NOMO-1 (cell line): Measurements from ENCODE around the gene OSCAR.
"Not testable (repeated sequence)": the region's sequence is repeated elsewhere in the genome, so short reads cannot be mapped to it uniquely, and the experiment has no call there.

Experiments
- DNase-seq, 2 experiments: peaks; one replicate each; lab custom pipeline; 2025; ENCODE audit not compliant: unreplicated experiment in 2 of 2; lab: John Stamatoyannopoulos, UW

Gene OSCAR

GRCh38 chr19:54127688-54128440 is 27.3 kb upstream of the OSCAR start:
- no peak for DNase-seq

DNA sequence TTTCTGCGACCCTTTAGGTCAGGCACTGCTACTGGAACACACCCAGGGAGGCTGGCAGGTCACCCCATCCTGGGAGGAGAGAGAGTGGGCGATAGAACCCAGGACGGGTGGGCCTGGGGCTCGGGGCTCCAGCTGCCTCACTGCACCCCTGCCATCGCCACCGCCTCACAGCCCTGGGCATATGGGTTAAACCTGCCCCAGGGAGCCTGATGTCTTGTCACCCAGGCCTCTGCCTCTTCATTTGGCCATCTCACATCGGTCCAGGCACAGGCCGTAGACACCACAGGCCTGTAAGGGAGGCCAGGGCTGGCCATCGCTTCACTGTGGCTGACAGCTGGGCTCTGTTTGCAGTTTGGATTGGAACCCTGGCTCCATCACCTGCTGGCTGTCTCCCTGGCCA is 25.1 kb upstream of the OSCAR start:
- DNase-seq, result no peak

GRCh38 chr19:54124393-54124792 is 23.8 kb upstream of the OSCAR start:
- no peak for DNase-seq

- DNase-seq, result no peak
Measured at GRCh38 chr19:54123682-54124081, 23.1 kb upstream of the OSCAR start.

DNA sequence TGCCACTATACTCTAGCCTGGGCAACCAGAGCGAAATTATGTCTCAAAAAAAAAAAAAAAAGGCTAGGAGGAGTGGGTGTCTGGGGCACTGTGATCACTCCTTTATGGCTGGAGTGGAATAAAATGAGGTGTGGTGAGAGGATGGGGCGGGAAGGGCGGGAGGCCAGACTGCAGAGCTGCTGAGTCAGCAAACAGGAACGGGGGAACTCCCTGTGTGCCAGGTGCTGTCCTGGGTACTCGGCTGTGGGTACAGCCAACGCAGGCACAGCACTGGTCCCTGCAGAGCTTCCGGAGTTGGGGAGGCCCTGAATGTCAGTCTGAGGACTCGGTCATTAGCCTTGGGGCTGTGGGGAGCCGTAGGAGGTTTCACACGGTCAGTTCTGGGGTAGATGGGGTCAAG is 20.7 kb upstream of the OSCAR start:
- no peak for DNase-seq

GRCh38 chr19:54115109-54116063 is 14.8 kb upstream of the OSCAR start, which contains the start of the genes PRPF31 and TFPT:
PRPF31 (plus strand) TSS chr19:54115754; CDS start chr19:54118279, 2,525 bp downstream.
TFPT (minus strand) TSS chr19:54115657; CDS start chr19:54115269, 388 bp downstream.
- DNase-seq, result peak; percentile 97 to 98

- peak; percentile 60 to 61 for DNase-seq
Measured at GRCh38 chr19:54114340-54115108, 13.9 kb upstream of the OSCAR start.

DNA sequence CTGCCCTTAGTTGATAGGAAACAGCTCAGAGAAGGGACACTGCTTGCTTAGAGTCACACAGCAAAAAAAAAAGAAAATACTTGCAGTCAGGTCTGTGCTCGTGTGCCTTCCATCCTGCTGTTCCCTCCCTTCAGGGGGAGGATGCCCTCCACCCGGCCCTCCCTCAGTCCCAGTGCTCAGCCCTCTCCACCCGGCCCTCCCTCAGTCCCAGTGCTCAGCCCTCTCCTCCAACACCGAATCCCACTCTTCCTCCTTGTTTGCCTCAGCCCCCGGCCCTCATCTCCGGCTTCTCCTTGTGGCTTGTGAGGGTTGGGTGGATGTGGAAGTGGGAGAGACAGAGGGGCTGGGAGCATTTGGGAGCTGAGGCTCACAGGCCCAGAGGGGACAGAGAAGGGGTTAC is 9.0 kb upstream of the OSCAR start:
- no peak for DNase-seq

- no peak for DNase-seq
Measured at GRCh38 chr19:54108496-54108895, 7.9 kb upstream of the OSCAR start.

- no peak for DNase-seq
Measured at GRCh38 chr19:54107876-54108490, 7.4 kb upstream of the OSCAR start.

- DNase-seq, result no peak
Measured at GRCh38 chr19:54106716-54107115, 6.1 kb upstream of the OSCAR start.

DNA sequence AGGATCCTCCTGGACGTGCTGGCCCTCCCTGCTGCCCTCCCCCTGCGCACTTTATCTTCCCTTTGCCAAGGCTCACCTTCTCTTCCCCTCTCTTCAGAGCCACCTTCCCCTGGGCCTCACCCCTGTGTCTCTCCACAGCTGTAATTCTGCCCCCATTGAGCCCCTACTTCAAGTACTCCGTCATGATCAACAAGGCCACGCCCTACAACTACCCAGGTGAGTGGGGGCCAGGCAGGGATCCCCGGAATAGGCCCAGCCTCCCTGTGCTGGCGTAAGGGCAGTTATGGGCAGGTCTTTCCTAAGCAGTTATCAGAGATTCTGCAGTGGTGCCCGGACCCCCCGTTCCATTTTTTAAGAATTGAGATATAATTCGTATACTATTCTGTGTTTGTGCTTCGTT is 5.2 kb upstream of the OSCAR start:
- no peak for DNase-seq

DNA sequence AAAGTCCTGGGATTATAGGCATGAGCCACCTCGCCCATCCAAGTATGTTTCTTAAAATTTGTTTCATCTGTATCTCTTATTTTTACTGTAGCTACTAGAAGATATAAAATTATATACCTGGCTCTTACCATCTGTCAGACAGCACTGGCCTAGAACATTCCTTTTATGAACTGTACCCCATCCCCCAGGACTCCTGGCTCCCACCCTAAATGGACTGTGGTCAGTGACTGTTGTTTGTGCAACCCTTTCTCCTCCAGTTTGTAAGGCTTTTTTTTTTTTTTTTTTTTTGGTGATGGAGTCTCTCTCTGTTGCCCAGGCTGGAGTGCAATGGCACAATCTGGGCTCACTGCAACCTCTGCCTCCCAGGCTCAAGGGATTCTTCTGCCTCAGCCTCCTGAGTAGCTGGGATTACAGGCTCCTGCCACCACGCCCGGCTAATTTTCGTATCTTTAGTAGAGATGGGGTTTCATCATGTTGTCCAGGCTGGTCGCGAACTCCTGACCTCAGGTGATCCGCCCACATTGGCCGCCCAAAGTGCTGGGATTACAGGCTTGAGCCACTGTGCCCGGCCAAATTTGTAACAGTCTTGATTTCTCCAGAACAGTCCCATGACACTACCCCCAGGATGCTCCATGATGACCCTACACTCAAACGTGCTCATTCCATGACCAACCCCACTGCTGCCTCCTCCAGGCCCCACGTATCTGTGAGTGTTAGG is 4.6 kb upstream of the OSCAR start:
- DNase-seq, result no peak

- DNase-seq, result peak; percentile 97
Measured at GRCh38 chr19:54102421-54103169, 2.0 kb upstream of the OSCAR start, which contains the start of gene NDUFA3. NDUFA3 (plus strand) TSS chr19:54102855; CDS start chr19:54102879, 24 bp downstream.

DNA sequence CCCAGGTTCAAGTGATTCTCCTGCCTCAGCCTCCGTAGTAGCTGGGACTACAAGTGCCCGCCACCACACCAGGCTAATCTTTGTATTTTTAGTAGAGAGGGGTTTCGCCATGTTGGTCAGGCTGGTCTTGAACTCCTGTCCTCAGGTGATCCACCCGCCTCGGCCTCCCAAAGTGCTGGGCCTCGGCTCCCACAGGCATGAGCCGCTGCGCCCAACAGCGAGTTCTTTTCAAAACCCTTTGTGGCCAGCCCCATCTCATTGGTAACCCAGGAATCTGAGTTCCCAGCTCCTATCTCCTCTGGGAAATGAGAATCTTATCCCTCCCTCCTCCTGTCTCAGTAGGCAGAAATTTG is 724 bp downstream of the OSCAR start:
- not testable (repeated sequence) for DNase-seq

- DNase-seq, result no peak
Measured at GRCh38 chr19:54099190-54099902, 1.3 kb downstream of the OSCAR start.

GRCh38 chr19:54096617-54097106 is 3.9 kb downstream of the OSCAR start:
- peak; percentile 30 to 47 for DNase-seq
